HG03460 (cell line): Measurements from ENCODE around the gene SCN5A.

Source experiments
- ATAC-seq: cut with Tn5 transposase; IDR thresholded peaks from one replicate; pipeline ENCODE4 v1.9.1; 2021; ENCODE audit not compliant: unreplicated experiment

Gene SCN5A

GRCh38 chr3:38562467-38562925 is 87.0 kb downstream of the SCN5A start:
- no peak for ATAC-seq

- ATAC-seq, result no peak
These were observed 87.6 kb downstream of the SCN5A start for GRCh38 chr3:38561746-38562466.

DNA sequence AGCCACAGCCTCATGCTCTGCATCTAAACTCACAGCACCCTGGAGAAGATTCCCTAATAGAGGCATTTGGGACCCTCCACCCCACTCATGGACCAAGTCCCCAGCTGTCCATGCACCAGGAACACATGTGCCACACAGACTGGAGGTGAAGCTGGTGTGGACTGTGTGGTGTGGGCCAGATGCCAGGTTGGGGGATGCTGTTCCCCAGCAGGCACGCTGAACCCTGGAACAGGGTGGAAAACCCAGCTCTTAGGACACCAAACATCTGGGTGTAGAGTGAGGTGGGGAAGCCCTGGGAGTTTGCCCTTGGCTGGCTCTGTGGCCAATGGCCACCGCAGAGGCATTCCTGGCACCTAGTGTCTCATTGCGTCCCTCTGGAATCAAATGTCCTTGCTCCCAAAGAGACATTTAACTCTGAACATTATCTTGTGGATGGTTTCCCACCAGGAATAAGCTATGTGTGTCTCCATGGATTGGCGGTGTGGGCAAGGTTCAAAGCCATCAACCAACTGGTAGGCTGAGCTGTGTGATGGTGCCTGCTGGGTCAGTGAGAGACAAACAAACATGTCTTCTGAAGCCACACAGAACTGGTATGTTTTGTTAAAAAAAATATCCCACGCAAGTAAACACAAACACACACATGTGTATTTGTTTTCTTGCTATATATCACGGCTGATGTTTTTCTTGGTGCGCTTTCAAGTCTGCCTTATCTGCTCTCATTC is 88.3 kb downstream of the SCN5A start:
- no peak for ATAC-seq

GRCh38 chr3:38560284-38560683 is 89.2 kb downstream of the SCN5A start:
- no peak for ATAC-seq

DNA sequence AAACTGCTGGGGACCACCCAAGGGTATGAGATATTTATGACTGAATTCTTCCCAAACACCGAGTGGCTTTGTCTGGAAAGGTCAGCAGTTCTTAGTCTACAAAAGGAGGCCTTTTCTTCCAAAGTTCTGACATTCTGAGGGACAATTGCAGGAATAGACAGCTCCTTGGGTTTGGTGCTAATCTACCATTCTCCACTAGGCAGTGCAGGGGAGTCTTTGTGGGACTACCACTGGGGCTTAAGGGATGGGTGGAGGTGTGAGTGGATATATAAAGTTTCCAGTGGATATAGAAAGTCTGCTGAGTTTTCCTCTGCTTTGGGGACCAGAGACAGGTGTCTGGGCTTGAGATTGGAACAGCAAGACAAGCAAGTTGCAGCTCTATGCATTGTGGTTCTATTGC is 90.6 kb downstream of the SCN5A start:
- no peak for ATAC-seq

DNA sequence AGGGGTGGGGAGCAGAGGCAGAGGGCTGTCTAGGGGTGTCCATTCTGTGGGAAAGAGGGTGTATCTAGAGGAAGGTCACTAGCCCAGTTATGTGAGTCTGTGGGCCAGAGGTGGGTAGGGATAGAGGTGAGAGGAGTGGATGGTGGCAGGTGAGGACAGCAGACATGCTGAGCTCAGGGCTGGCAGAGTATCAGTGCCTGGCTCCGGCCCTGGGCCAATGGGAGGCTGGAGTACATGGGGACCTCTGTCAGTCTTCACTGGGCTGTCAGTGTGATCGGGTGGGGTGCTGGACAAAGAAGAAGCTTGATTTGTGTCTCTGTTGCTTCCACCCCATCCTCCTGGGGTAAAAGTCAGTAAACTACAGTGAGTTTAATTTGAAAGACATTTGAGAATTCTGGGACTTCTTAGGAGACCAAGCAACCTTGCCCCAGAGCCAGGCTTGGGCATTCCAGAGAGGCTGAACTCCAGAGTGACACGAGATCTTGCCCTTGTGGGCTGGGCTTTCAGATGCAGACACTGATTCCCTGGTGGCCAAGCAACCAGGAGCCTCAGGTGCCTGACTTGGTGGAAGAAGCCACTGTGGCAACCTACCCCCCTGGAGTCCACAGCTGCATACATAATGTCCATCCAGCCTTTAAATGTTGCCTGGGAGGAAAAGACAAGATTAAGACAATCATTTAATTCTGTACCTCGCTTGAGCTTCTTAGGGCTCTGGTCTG is 92.7 kb downstream of the SCN5A start:
- ATAC-seq, result no peak

DNA sequence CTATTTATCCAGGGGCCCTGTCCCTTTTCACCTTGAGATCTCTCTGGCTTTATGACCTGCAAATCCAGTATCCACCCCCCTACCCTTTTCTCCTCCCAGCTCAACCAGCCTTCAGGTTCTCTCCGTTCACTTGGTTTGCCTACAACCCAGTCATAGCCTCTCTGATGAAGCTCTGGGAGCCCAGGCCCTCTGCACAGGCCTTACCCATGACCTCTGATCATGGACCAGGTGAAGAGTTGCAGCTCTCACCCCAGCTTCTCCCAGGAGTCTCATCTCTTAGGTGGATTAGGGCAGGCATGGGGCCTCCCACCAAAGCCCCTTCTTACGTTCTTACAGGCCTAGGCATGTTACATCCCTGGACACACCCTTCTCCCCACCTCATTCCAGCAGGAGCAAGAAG is 93.6 kb downstream of the SCN5A start:
- no peak for ATAC-seq

DNA sequence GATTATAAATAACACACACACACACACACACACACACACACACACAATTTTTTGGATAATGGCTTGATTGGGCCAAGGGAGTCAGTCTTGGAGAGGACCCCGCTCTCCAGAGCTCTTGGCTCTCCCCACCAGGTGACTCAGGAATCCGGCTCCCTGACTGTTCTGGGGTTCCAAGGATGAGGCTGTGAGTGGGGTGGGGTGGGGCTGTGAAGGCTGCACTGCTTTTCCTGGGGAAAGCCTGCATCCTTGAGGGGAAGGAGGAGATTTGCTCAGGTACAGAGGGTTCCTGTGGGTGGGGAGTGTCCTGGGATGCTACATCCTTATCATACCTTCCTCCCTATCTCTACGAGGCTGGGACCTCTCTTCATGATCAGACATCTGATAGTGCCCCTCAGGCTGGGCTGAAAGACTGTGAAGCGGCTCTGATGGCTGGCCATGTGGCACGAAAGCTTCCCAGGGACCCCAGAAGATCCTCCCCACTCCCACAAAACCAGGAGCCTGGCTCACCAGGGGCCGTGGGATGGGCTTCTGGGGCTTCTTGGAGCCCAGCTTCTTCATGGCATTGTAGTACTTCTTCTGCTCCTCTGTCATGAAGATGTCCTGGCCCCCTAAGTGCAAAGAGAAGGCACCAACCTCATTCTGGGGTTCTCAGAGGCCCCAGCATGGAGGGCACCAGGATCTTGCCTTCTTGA is 94.2 kb downstream of the SCN5A start:
- ATAC-seq, result no peak

DNA sequence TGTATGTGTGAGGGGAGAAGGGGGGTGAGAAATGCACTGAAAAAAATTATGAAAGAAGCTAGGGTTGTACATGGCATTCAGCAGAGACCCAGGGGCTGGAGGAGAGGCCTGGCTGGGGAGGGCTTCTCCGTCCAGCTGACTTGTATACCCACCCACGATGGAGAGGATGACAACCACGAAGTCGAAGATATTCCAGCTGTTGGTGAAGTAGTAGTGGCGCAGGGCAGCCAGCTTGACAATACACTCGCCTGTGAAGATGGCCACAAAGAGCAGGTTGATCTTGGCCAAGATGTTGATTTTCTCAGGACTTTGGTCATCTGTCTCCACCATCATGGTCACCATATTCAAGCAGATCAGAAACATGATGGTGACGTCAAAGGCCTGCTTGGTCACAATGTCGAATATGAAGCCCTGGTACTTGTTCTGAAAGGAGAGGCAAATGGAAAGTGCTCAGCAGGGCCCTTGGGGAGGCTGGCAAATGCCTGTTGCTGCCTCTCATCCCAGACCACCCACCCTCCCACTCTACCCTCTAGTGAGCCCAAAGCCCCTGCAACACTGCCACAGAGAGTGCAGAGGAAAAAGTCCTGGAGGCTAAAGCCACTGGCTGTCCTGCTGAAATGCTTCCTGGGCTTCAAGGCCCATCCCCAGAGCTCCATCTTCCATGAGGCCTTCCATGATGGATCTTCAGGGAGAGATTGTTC is 95.2 kb downstream of the SCN5A start:
- no peak for ATAC-seq

GRCh38 chr3:38553071-38553470 is 96.4 kb downstream of the SCN5A start:
- no peak for ATAC-seq

- no peak for ATAC-seq
These were observed 97.1 kb downstream of the SCN5A start for GRCh38 chr3:38552364-38552763.

DNA sequence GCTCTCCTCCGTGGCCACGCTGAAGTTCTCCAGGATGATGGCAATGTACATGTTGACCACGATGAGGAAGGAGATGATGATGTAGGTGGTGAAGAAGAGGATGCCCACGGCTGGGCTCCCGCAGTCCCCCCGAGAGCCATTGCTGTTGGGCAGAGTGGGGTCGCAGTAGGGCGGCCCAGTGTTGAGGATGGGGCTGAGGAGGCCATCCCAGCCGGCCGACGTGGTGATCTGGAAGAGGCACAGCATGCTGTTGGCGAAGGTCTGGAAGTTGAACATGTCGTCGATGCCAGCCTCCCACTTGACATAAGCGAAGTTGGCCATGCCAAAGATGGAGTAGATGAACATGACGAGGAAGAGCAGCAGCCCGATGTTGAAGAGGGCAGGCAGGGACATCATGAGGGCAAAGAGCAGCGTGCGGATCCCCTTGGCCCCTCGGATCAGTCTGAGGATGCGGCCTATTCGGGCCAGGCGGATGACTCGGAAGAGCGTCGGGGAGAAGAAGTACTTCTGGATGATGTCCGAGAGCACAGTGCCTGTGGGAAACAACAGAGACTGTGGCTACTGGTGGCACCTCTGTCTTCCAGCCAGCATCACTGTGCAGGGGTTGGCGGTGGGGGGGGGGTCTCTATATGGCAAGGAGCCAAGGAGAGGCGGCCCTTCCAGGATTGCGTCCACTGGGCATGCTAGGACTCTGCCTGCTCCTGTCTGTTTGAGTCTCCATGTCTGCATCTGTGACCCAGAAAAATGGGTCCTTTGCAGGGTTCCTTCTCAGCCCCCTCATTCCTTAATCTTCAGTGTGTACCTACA is 98.3 kb downstream of the SCN5A start:
- ATAC-seq, result no peak

DNA sequence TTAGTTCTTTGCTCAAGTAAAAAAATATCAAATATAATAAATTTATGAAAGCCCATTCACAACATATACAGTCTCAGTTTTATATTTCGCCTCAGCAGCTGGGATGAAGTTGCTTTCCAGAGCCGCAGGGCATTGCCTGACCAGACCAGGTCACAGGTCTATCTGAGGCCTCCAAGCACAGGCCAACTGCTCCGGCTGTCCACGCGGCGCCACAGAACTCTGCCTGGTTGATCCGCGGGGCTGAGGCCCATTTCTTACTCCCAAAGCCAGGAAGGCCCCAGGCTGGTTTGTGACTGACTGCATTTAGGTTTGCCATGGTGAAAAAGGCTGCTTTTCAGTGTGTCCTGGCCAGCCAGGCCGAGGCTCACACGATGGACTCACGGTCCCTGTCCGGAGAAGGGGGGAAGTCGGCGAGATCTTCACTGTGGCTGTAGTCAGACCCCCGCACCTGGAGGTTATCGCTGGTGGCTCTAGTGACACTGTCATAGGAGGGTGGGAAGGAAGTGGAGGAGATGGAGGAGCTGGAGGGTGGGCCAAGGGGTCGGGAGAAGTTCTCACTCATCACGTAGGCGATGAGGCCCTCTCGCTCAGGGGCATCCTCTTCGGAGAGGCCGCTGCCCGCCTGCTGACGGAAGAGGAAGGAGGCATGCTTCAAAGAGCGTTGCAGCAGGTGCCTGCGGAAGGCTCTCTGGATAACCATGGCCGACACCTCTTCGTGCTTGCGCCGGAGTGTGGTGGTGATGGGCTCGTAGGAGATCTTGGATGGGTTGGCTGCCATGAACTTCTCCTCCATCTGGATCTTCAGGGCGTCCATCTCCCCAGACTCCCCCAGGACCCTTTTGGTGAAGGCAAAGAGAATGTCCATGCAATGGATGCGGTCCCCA is 99.3 kb downstream of the SCN5A start:
- ATAC-seq, result no peak

- no peak for ATAC-seq
These were observed 100.0 kb downstream of the SCN5A start for GRCh38 chr3:38549486-38549885.

- ATAC-seq, result no peak
These were observed 100.4 kb downstream of the SCN5A start for GRCh38 chr3:38549082-38549481.

DNA sequence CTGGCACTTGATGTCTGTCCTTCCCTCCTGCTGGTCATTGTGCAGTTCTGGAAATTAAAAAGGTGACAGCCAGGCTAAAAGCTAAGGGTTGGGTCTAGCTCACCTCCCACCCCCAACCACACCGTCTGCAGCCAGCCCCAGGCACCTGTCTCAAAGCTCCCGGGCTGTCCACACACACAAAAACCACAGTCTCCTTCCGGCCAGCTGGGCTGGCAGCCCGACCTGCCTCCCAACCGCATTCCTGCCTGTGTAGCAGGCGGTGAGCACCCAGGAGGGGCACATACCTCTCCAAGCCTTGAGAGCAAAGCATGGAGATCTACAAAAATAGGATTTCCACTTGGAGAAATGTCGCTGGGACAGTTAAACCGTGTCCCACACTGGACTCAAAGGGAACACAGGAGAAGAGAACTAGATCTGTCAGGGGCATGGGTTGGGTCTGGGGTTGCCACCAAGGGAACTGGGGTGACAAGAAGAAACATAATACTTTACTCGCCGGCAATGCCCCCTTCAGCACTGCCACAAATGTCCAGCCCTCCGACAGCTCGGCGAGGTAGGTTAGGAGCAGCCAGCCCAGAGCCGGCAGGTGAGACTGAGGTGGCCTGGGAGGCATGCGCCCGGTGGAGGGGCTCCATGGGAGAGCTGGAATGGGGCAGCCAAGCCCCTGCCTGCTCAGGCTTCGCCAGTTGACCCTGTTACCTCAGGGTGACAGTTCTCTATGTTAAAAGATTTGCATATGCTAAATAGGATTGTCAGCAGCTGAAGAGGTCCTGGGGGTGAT is 101.1 kb downstream of the SCN5A start:
- ATAC-seq, result no peak

DNA sequence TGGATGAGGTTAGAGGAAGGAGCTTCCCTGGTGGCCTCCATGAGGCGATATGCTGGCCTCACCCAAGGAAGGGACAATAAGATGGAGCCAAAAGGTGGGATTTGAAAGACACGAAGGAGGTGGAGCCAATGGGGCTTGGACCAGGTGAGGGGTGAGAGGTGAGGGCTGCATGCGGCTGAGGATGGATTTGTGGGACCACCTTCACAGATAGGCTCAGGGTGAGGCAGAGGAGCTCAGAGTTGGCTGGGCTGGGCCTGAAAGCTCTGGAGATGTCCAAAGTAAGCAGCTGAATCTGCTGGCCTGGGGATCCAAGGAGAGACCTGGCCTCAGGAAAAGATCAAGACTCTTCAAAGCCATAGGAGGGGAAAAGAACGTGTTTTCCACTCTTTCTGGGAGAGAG is 103.5 kb downstream of the SCN5A start:
- no peak for ATAC-seq

GRCh38 chr3:38545550-38545949 is 103.9 kb downstream of the SCN5A start:
- ATAC-seq, result no peak
